K562 (cell line): ENCODE measurements around the gene YJU2. TPM values are rescaled to one million over a fixed set of nuclear protein-coding genes. Genes with fewer than 3 reads are reported as not detected.

Source experiments
- CBX1 ChIP-seq: sonication (generic); IDR thresholded peaks from 2 replicates; pipeline ENCODE4 v1.6.1; 2016; ENCODE audit warnings: antibody characterized with exemption, low read depth, mild to moderate bottlenecking
- CXXC5 ChIP-seq: fragments of 250-450 bp; sonication (Bioruptor Pico); IDR thresholded peaks from 2 replicates; pipeline ENCODE4 v1.8.0; 2022; ENCODE audit warnings: inconsistent platforms, mild to moderate bottlenecking, moderate library complexity
- E2F3 ChIP-seq: fragments of 250-450 bp; sonication (Bioruptor Pico); IDR thresholded peaks from 2 replicates; pipeline ENCODE4 v1.4.0; 2020; ENCODE audit warnings: mild to moderate bottlenecking
- GTF2F1 ChIP-seq: IDR thresholded peaks from 2 replicates; pipeline ENCODE4 v1.6.1; 2011; ENCODE audit warnings: low read depth, low read length, improper control_type of control experiment
- HDAC8 ChIP-seq: fragments of 450-650 bp; IDR thresholded peaks from 2 replicates; pipeline ENCODE4 v1.6.1; 2016; ENCODE audit warnings: mild to moderate bottlenecking, missing genetic modification characterization, moderate library complexity, missing compliant biosample characterization
- KAT2B ChIP-seq: IDR thresholded peaks from one replicate; pipeline ENCODE4 v1.6.1; 2012; ENCODE audit warnings: low read depth, mild to moderate bottlenecking, control low read depth, inconsistent platforms, low read length, moderate library complexity
- KLF6 ChIP-seq: fragments of 250-450 bp; sonication (Bioruptor Pico); IDR thresholded peaks from 2 replicates; pipeline ENCODE4 v1.4.0; 2020; ENCODE audit warnings: mild to moderate bottlenecking, moderate library complexity, borderline replicate concordance
- POLR3G ChIP-seq: IDR thresholded peaks from 2 replicates; pipeline ENCODE4 v1.6.1; 2011; ENCODE audit not compliant: insufficient read length, insufficient replicate concordance; ENCODE audit errors: extremely low read depth
- PTBP1 ChIP-seq: fragments of 200-400 bp; formaldehyde crosslinking; IDR thresholded peaks from 2 replicates; pipeline ENCODE4 v1.6.1; 2017; ENCODE audit warnings: low read depth, low read length
- RCOR1 ChIP-seq, 2 experiments: IDR thresholded peaks; 2 replicates each; pipeline ENCODE4 v1.6.1; 2012; ENCODE audit warnings: low read depth in 2 of 2, low read length in 2 of 2, borderline replicate concordance in 1 of 2, improper control_type of control experiment in 1 of 2
- REST ChIP-seq, 2 experiments: fragments of 450-650 bp; formaldehyde crosslinking in 1 of 2; IDR thresholded peaks; 2 replicates each; pipeline versions ENCODE4 v1.4.0 to v1.6.1; 2014 to 2020; ENCODE audit warnings: mild to moderate bottlenecking in 2 of 2, borderline replicate concordance in 1 of 2, low read depth in 1 of 2
- ZNF444 ChIP-seq: fragments of 250-450 bp; sonication (Bioruptor Pico); IDR thresholded peaks from 2 replicates; pipeline ENCODE4 v1.4.0; 2020; ENCODE audit warnings: mild to moderate bottlenecking, moderate library complexity
- ZNF584 ChIP-seq: fragments of 200-800 bp; sonication (Bioruptor generic); IDR thresholded peaks from 2 replicates; pipeline ENCODE4 v1.6.1; 2016; ENCODE audit warnings: low read depth, mild to moderate bottlenecking, missing genetic modification characterization, missing compliant biosample characterization
- ZSCAN29 ChIP-seq: fragments of 450-650 bp; IDR thresholded peaks from 2 replicates; pipeline ENCODE4 v1.6.1; 2017
- polyA plus RNA-seq, 8 experiments: library from polyadenylated mRNA; depleted of rRNA in 4 of 8; stranded (reverse) in 5 of 8; unstranded in 3 of 8; fragments of >200 nt; fragmentation: Nextera tagmentation in 2 of 8; fragmentation: Illumina TruSeq in 1 of 8; extraction: Ambion mirVana in 2 of 8; extraction: Trizol in 1 of 8; gene quantifications; 2 replicates each; pipeline versions ENCODE4 v1.2.1 to v1.2.3, GENCODE V29; 2011 to 2014; ENCODE audit warnings: inconsistent platforms in 1 of 8, missing spikeins in 1 of 8
- total RNA-seq, 7 experiments: library from RNA; depleted of rRNA in 6 of 7; stranded (reverse); fragments of >200 nt in 6 of 7; fragmentation: Illumina TruSeq in 2 of 7; extraction: Trizol in 2 of 7; gene quantifications; 2 replicates each; pipeline versions ENCODE4 v1.2.1 to v1.2.3, GENCODE V29; 2011 to 2021; ENCODE audit warnings: low replicate concordance in 1 of 7
- TF ChIP-seq, protein P1 (sequence below): fragments of 450-650 bp; IDR thresholded peaks from one replicate; pipeline ENCODE4 v1.6.1; 2018; ENCODE audit warnings: mild to moderate bottlenecking, moderate library complexity; ENCODE audit not compliant: partially characterized antibody
- TF ChIP-seq, protein P2 (sequence below): fragments of 450-650 bp; IDR thresholded peaks from 2 replicates; pipeline ENCODE4 v1.6.1; 2016; ENCODE audit warnings: mild to moderate bottlenecking

Gene YJU2
- total and polyA plus RNA-seq, 9 of the 15 experiments (the other 6 are each of a cell fraction or from before 2014, with no cell fraction given): 0.41 to 34.9 (median 19.3) TPM

GRCh38 chr19:4267101-4267900 lies 20.4 kb downstream of the YJU2 start (continued):
- TF ChIP-seq ZNF584 (CRISPR knock-in tag) (no peak), CXXC5 (no peak), ZSCAN29 (no peak), HDAC8 (tag) (no peak), PTBP1 (0 out of 2 replicates have a peak, but pooled peaks have one; percentile 77), REST (IDR thresholded peaks at IDR 0.05; ENCODE audit: borderline replicate concordance) (peak; percentile 78), REST (CRISPR knock-in tag; IDR thresholded peaks at IDR 0.05; ENCODE audit: low read depth) (no peak), E2F3 (CRISPR knock-in tag) (no peak), RCOR1 (IDR thresholded peaks at IDR 0.05; ENCODE audit: borderline replicate concordance in 1 of 2, low read depth in 2 of 2, low read length in 2 of 2) (0 out of 4 replicates have a peak, but pooled peaks of 1 of the 2 experiments have one; percentile 24), KLF6 (CRISPR knock-in tag) (no peak), GTF2F1 (no peak), KAT2B (no peak), CBX1 (no peak), ZNF444 (CRISPR knock-in tag) (no peak), POLR3G (no peak)
- TF ChIP-seq, protein P1, sequence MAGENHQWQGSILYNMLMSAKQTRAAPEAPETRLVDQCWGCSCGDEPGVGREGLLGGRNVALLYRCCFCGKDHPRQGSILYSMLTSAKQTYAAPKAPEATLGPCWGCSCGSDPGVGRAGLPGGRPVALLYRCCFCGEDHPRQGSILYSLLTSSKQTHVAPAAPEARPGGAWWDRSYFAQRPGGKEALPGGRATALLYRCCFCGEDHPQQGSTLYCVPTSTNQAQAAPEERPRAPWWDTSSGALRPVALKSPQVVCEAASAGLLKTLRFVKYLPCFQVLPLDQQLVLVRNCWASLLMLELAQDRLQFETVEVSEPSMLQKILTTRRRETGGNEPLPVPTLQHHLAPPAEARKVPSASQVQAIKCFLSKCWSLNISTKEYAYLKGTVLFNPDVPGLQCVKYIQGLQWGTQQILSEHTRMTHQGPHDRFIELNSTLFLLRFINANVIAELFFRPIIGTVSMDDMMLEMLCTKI: no peak
- TF ChIP-seq, protein P2, sequence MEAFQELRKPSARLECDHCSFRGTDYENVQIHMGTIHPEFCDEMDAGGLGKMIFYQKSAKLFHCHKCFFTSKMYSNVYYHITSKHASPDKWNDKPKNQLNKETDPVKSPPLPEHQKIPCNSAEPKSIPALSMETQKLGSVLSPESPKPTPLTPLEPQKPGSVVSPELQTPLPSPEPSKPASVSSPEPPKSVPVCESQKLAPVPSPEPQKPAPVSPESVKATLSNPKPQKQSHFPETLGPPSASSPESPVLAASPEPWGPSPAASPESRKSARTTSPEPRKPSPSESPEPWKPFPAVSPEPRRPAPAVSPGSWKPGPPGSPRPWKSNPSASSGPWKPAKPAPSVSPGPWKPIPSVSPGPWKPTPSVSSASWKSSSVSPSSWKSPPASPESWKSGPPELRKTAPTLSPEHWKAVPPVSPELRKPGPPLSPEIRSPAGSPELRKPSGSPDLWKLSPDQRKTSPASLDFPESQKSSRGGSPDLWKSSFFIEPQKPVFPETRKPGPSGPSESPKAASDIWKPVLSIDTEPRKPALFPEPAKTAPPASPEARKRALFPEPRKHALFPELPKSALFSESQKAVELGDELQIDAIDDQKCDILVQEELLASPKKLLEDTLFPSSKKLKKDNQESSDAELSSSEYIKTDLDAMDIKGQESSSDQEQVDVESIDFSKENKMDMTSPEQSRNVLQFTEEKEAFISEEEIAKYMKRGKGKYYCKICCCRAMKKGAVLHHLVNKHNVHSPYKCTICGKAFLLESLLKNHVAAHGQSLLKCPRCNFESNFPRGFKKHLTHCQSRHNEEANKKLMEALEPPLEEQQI: no peak
